Measurements from ENCODE around the gene ZFAND2A.

- TF ChIP-seq ESRRG (CRISPR knock-in tag; IDR thresholded peaks at IDR 0.05) (no peak), RARB (CRISPR knock-in tag; IDR thresholded peaks at IDR 0.05) (no peak), PATZ1 (CRISPR knock-in tag; IDR thresholded peaks at IDR 0.05; ENCODE audit: borderline replicate concordance) (no peak), ZFP30 (CRISPR knock-in tag; IDR thresholded peaks at IDR 0.05) (no peak), ZNF565 (CRISPR knock-in tag; conservative IDR thresholded peaks at IDR 0.05; ENCODE audit: low read depth) (no peak), PPARA (CRISPR knock-in tag; IDR thresholded peaks at IDR 0.05; ENCODE audit: borderline replicate concordance) (no peak), ZNF8 (CRISPR knock-in tag; IDR thresholded peaks at IDR 0.05) (no peak), ARNTL (CRISPR knock-in tag; IDR thresholded peaks at IDR 0.05; ENCODE audit: borderline replicate concordance, low read depth) (no peak), SNAI2 (CRISPR knock-in tag; IDR thresholded peaks at IDR 0.05) (no peak)
Measured at GRCh38 chr7:1106793-1107421, 53.1 kb downstream of the ZFAND2A start.
